Pons (tissue), 1 donor: ENCODE results near the gene GFM1.
A peak's percentile ranks its signal among the peaks of the same experiment; 100 is the strongest.

ENCODE experiments used
- DNase-seq: peaks from one replicate; pipeline ENCODE4 v3.0.0-alpha.2; 2016; ENCODE audit warnings: low spot score

GFM1 gene

GRCh38 chr3:158644345-158644908 is at the start of gene GFM1:
Gene GFM1, plus strand, starts transcription at chr3:158644527. Its CDS starts 108 bp downstream, at chr3:158644635.
- peak; percentile 98 for DNase-seq

GRCh38 chr3:158600787-158601186 is 43.5 kb upstream of the GFM1 start:
- no peak for DNase-seq

GRCh38 chr3:158602227-158602626 is 42.1 kb upstream of the GFM1 start:
- no peak for DNase-seq

- no peak for DNase-seq
Observed at GRCh38 chr3:158617982-158618875, 26.1 kb upstream of the GFM1 start.

GRCh38 chr3:158625881-158626280 is 18.4 kb upstream of the GFM1 start:
- DNase-seq, result no peak

GRCh38 chr3:158631981-158632380 is 12.3 kb upstream of the GFM1 start:
- no peak for DNase-seq

GRCh38 chr3:158640646-158641045 is 3.7 kb upstream of the GFM1 start:
- DNase-seq, result no peak

GRCh38 chr3:158642005-158642404 is 2.3 kb upstream of the GFM1 start:
- DNase-seq, result no peak

GRCh38 chr3:158642474-158643210 is 1.7 kb upstream of the GFM1 start:
- no peak for DNase-seq

- DNase-seq, result no peak
Observed at GRCh38 chr3:158649791-158650190, 5.5 kb downstream of the GFM1 start.

- no peak for DNase-seq
Observed at GRCh38 chr3:158651192-158651591, 6.9 kb downstream of the GFM1 start.

GRCh38 chr3:158652463-158652862 is 8.1 kb downstream of the GFM1 start:
- no peak for DNase-seq

GRCh38 chr3:158658889-158659288 is 14.6 kb downstream of the GFM1 start:
- DNase-seq, result no peak

- peak; percentile 75 for DNase-seq
Observed at GRCh38 chr3:158659454-158660237, 15.3 kb downstream of the GFM1 start.

- DNase-seq, result no peak
Observed at GRCh38 chr3:158660711-158661110, 16.4 kb downstream of the GFM1 start.

- no peak for DNase-seq
Observed at GRCh38 chr3:158663246-158663645, 18.9 kb downstream of the GFM1 start.

GRCh38 chr3:158663832-158664231 is 19.5 kb downstream of the GFM1 start:
- no peak for DNase-seq

- no peak for DNase-seq
Observed at GRCh38 chr3:158666416-158666815, 22.1 kb downstream of the GFM1 start.

- no peak for DNase-seq
Observed at GRCh38 chr3:158668506-158668905, 24.2 kb downstream of the GFM1 start.

GRCh38 chr3:158671821-158672214 is 27.5 kb downstream of the GFM1 start:
- peak; percentile 7 for DNase-seq

GRCh38 chr3:158672215-158673176 is 28.2 kb downstream of the GFM1 start, which contains the start of gene LXN:
Gene LXN, minus strand, starts transcription at chr3:158672648. Its CDS starts 170 bp downstream, at chr3:158672478.
- DNase-seq, result peak; percentile 44
